Left hindlimb (tissue), 1 donor: Measurements from ENCODE around the gene SLC39A13.
A peak's percentile ranks its signal among the peaks of the same experiment; 100 is the strongest.

Experiments used
- DNase-seq: peaks from one replicate; pipeline ENCODE4 v3.0.0-alpha.2; 2018

SLC39A13 gene

DNA sequence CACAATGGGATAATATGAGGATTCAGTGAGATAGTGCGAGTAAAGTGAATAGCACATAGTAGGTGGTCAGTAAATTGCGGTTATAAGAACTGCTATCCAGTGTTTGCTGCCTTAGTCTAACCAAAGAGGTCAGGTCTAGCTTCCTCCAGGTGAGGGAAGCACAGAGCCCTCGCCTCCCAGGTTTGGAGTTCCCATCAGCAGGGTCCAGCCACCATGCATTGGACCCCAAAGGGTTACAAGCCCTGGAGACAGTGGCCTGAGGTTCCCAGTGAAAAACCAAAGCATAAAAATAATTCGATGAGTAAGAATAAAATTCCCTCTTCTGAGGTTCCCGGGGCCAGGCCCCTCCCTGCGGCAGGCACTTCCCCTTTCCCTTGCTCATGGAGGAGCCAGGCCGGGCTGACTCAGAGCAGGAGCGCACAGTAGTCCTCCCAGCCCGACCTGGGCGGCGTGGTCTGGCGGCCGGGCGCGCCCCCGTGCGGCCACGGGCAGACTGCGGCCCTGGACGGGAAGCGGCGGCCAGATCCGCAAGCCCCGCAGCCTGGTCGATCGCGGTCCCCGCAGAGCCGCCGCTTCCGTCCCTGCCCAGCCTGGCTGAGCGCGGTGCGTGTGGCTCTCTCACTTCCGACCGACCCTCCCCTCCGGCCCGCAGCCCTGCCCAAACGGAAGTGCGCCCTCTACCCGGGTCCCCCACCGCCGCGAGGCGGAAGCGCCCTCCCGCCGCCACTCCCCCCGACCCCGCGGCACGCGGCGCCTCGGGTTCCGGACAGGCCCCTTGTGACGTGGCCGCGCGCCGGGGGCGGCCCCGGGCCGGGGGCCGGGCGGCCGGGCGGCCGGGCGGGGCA lies at the start of gene SLC39A13:
Gene SLC39A13 (plus strand): TSS at position 845 of the 845 bp plus-strand sequence. CDS start 1,505 bp downstream, outside the sequence.
- DNase-seq = peak; percentile 97

GRCh38 chr11:47358731-47359051 lies 49.7 kb upstream of the SLC39A13 start:
- no peak for DNase-seq

DNA sequence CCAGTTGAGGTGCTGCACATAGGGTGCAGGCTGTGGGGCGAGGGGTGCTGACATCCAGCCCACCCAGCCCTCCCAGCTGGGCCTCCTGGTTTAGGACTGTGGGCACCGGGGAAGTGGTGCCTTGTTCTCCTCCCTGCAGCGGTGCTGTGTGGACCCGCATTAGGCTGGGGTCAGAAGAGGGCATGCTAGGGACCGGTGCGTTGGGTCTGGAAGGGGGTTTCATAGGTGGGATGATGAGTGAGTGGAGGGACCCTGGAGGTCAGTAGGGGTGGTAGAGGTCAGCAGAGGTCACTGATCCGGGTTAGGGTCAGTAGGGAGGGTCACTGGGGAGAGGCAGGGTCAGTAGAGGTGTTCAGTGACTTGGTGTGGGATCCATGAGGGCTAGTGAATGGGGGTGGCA lies 49.2 kb upstream of the SLC39A13 start:
- DNase-seq = no peak

GRCh38 chr11:47359586-47359985 lies 48.8 kb upstream of the SLC39A13 start:
- DNase-seq = no peak

GRCh38 chr11:47360341-47360740 lies 48.0 kb upstream of the SLC39A13 start:
- no peak for DNase-seq

GRCh38 chr11:47361419-47361818 lies 47.0 kb upstream of the SLC39A13 start:
- DNase-seq = no peak

DNA sequence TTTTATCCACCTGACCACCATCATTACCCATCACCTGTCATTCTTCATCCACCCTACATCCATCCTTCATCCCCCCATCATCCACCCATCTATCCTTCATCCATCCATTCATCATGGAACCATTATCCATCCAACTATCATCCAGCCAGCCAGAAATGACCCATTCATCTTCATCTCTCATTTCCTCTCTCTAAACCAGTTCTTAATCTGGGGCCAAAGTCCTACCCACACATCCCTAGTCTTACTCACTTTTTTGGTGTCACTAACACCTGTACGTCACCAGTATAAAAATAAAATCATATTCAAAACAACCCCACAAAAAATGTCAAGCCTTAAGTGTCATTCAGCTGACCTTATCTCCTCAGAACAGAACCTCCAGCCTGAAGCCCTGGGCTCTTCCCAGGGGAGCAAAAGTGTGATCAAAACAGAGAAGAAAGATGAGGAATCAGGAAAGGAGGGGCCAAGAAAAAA lies 42.3 kb upstream of the SLC39A13 start:
- DNase-seq = no peak

GRCh38 chr11:47369676-47370075 lies 38.7 kb upstream of the SLC39A13 start:
- DNase-seq = no peak

GRCh38 chr11:47372422-47372821 lies 36.0 kb upstream of the SLC39A13 start:
- no peak for DNase-seq

DNA sequence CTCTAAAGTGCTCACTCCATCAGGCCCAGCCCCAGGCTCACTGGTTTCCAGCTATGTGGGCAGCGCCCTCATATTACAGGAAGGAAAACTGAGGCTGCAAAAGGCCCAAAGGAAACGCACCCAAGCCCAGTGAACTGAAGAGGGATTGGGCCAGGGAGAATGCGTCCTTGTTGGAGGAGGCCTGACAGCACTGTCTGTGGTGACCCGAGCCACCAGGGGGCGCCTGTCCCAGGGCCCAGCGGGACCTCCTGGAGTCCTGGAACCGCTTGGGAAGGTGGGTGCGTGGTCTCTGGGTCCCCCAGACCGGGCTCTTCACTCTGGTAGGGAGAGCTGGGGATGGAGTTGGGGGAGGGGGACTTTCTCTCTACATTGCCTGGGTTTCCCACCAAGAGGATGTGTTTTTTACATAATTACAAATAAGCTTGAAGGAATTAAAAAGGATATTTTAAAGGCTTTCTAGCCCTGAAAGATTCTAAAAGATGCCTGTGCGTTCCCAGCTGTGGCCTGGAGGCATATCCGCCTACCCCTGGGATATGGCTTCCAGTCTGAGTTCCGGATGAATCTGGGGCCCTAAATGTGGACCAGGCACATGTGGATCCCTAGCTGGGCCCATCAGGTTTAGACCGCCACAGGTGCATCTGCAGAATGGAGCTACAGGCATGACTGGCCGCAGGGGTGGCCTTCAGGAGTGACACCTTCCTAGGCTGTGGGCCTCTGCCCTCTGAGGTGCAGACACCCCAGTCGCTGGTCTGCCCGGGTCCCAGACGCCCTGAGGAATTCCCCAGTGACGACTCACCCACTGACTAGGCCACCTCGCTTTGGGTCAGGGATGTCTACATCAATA lies 34.3 kb upstream of the SLC39A13 start:
- peak; percentile 83 for DNase-seq

DNA sequence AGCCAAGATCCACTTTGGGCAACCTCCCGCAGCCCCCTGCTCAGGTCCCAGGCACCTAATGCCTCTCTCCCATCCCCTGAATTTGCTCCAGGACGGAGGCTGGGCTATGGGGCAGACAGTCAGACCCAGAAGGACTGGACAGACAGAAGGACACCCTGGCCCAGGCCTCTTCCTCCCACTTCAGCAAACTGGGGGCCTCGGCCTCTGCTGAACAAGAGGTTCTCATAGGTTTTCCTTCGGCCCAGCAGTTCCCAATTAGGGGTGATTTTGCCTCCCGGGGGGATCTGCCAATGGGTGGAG lies 33.7 kb upstream of the SLC39A13 start:
- DNase-seq = no peak

DNA sequence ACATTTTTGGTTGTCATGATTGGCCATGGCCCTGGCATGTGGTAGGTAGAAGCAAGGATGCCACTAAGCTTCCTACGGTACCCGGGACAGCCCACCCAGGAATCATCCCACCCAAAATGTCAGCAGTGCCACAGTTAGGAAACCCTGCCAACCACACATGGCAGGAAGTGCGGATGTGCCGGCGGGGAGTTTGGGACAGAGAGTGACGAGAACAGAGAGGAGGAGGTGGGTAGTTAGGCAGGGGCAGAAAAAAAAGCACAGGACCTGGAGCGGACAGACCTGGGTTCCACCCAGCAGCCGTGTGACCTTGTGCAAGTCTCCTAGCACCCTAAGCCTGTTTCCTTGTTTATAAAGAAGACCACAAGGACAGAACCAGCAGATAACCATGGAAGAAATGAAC lies 33.4 kb upstream of the SLC39A13 start:
- no peak for DNase-seq

DNA sequence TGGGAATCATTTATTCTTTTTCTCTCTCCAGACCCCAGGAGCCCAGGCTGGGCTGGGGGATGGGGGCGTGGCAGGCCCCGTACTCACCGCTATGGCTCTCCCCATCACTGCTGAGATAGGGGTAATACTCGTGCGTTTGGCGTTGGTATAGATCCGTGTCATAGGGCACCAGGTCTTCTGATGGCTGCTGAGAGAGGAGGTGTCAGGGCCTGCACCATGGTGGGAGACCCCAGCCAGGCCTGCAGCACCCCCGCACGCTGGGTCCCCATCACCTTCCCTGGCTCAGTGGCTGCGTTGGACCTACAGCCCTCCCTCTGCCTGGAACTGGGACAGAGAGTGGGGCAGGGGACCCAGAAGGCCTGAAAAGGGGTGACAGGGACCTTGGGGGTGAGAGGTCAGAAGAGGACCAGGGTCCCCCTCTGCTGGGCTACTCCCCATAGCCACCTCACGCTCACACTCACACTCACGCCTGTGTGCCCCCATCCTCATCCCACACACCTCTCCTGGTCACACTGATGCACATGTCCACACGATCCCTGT lies 32.8 kb upstream of the SLC39A13 start:
- DNase-seq = no peak

DNA sequence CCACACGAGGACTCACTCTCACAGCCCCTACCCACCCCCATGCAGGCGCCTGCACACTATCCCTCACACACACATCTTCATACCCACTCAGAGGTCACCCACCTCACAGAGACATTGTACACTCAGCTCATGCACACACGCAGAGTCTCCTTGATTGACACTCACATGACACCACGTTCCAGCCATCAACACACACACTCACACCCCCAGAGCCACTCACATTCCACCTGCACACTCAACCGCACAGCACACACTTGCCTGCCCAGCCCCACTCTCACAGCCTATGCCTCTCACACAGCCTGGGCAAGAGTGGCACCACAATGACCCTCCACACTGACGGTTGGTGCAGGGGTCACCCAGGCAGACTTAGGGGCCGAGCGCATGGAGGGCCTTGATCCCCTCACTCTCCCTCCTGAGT lies 32.3 kb upstream of the SLC39A13 start:
- DNase-seq = no peak

DNA sequence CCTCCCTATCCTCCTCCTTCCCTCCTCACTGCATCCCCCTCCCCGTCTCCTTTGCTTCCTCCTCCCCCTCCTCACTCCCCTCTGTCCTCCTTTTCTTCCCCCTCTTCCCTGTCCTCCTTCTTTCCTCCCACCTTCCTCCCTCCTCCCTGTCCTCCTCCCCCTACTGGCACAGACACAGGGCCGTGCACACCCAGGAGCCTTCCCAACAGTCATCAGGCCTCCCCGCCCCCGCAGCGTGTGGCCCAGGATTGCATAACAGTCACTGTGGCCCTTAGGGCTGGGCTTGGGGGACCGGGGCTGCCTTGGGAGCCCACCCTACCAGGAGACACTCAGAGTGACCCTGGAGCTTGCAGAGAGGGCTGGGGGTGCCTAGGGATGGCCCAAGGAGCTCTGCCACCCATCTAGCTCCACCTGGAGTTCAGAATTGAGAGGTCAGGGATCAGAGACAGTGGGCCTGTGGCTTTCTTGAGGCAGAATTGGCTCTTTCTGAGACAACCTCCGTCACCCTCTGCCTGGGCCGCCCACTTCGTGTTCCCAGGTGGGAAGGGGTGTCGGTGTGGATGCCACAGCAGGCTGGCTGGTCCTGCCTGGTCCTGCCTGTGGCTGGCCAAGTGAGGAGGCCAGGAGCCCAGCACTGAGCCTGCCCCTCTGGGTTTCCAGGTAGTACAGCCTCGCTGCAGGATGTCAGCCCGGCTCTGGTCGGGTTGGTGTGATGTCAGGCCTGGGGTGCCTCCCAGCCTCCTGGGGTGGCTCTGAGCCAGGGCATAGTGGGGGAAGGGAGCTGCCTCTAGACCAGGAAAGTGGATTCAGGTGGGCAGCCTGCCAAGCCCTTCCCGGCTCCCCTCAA lies 31.6 kb upstream of the SLC39A13 start:
- no peak for DNase-seq

DNA sequence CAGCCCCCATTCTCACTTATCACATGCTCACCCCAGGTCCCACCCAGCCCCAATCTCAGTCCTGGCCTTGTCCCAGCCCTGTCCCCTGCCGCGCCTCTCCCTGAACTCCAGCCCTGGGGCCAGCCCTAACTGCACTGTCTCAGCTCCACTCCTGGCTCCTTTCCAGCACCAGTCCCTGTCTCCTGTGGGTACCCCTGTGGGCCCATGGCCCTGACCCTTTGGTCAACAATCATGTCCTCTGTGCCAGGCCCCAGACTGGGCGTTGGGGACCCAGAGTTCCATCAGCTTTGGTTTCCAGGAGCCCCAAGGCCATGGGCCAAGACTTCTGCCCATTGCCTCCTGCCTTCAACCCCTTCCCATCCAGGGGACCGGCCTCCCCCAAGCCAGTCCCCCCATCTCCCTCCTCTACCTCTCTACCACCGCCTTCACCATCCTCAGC lies 30.8 kb upstream of the SLC39A13 start:
- no peak for DNase-seq

- DNase-seq = no peak
Measured at GRCh38 chr11:47378010-47378835, 30.2 kb upstream of the SLC39A13 start, which contains the start of gene SPI1. Gene SPI1 (minus strand): TSS chr11:47378547. CDS start chr11:47378353, 194 bp downstream.

DNA sequence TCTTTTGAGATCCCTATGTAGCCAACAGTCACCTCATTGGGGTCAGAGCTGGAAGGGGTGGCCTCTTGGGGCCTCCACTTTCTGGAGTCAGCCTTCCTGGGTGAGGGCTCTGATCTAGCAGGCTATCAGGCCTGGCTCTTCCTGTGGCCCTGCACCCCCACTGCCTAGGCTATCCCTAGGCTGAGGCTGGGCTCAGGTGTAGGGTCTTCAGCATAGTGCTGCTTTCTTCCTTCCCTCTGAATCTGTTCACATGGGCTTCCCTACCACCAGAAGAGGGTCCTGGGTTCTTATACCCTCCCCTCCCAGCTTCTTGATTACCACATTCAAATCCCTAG lies 29.6 kb upstream of the SLC39A13 start:
- DNase-seq = no peak

GRCh38 chr11:47379317-47379716 lies 29.1 kb upstream of the SLC39A13 start:
- no peak for DNase-seq

DNA sequence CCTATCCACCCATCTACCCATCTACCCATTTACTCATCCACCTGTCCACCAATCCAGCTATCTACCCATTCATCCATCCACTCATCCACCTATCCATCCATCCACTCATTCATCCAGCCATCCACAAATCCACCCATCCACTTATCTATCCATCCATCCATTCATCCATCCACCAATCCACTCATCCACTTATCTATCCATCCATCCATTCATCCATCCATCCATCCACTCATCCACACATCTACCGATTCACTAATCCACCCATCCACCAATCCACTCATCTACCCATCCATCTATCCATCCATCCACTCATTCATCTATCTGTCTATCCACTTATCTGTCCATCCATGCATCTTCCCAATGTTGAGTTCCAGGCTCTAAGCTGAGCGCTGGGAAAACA lies 28.3 kb upstream of the SLC39A13 start:
- DNase-seq = no peak

DNA sequence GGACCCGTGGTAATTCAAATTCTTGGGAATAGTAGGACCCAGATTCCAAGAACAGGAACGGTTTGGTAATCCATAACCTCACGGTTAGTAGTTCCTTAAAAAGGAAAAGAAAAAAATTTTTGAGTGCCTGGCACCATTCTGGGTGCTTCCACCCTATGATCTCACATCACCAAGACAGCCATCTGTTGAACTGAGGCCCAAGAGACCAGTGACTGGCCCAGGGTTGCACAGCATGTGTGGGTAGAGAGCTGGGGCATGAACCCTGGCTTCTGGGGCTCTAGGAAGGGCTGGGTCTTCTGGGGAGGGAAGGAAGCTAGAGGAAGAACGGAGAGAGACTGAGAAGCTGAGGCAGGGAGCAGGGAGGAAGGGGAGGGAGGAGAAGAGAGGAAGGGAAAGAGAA lies 25.3 kb upstream of the SLC39A13 start:
- DNase-seq = no peak

DNA sequence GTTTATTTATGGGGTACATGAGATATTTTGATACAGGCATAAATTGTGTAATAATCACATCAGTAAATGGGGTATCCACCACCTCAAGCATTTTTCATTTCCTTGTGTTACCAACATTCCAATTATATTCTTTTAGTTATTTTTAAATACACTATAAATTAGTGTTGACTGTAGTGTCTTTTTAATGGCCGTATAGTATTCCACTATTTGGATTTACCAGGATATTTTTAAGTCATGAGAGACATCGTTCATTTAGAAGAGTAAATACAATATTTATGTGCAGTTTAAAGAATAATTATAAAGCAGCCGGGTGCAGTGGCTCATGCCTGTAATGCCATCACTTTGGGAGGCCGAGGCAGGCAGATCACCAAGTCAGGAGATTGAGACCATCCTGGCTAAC lies 23.9 kb upstream of the SLC39A13 start:
- DNase-seq = no peak
